GM12873 (cell line): ENCODE measurements around the gene CRLF3.
A peak's percentile ranks its signal among the peaks of the same experiment; 100 is the strongest.

ENCODE experiments used
- CTCF ChIP-seq: IDR thresholded peaks from 2 replicates; pipeline ENCODE4 v1.5.1; 2012; ENCODE audit warnings: low read depth, mild to moderate bottlenecking, moderate library complexity, low read length, control low read depth; ENCODE audit not compliant: insufficient read depth; ENCODE audit errors: missing control alignments

The CRLF3 gene

GRCh38 chr17:30808785-30809286 lies 15.7 kb downstream of the CRLF3 start:
- no peak for TF ChIP-seq CTCF

GRCh38 chr17:30807896-30808295 lies 16.6 kb downstream of the CRLF3 start:
- TF ChIP-seq CTCF: no peak

GRCh38 chr17:30805944-30806456 lies 18.5 kb downstream of the CRLF3 start:
- TF ChIP-seq CTCF: peak; percentile 32

GRCh38 chr17:30801671-30802070 lies 22.8 kb downstream of the CRLF3 start:
- TF ChIP-seq CTCF: no peak

- TF ChIP-seq CTCF: no peak
Observed at GRCh38 chr17:30796016-30796415, 28.5 kb downstream of the CRLF3 start.

- TF ChIP-seq CTCF: no peak
Observed at GRCh38 chr17:30794372-30794771, 30.1 kb downstream of the CRLF3 start.

- TF ChIP-seq CTCF: no peak
Observed at GRCh38 chr17:30793282-30793977, 31.1 kb downstream of the CRLF3 start.
